Measurements from ENCODE around the gene PPP2R5C. TPM values are rescaled to one million over a fixed set of nuclear protein-coding genes. Genes with fewer than 3 reads are reported as not detected.
A peak's percentile ranks its signal among the peaks of the same experiment; 100 is the strongest.

The PPP2R5C gene
- total RNA-seq, 1 experiment from 2014 or later, result 93.0 TPM

GRCh38 chr14:101783260-101784016 is 21.9 kb downstream of the PPP2R5C start:
- Mint-ChIP-seq H3K9me3 (no peaks in the 10 kb centered on the region; a peak in 1 of 5 replicates), H3K4me1 (peaks cover 10% of the 10 kb centered on the region in 2 experiments), H3K36me3 (ENCODE audit: insufficient read depth in 1 of 3, low read depth in 3 of 3) (no peaks in the 10 kb centered on the region; a peak in 1 of 7 replicates), H3K4me3 (peak overlapping the region; percentile 40 to 66; a peak in 4 of 5 replicates), H3K27ac (no peak overlapping the region; a peak in 1 of 7 replicates), H3K27me3 (ENCODE audit: low read depth) (peaks cover 48% of the 10 kb centered on the region)
- H3T11ph ChIP-seq (ENCODE audit: low read length), result no peak overlapping the region
- H4K8ac ChIP-seq (replicated peaks; ENCODE audit: insufficient read length, low read depth, low read length), result no peak overlapping the region
- no peak overlapping the region for H2BK15ac ChIP-seq (ENCODE audit: low read depth, low read length)
- H3K14ac ChIP-seq (ENCODE audit: insufficient read depth, low read length), result peak overlapping the region; percentile 49; the same call in 1 of the 2 replicates
- no peak overlapping the region for H3K27ac ChIP-seq (ENCODE audit: insufficient read length, low read depth, low read length)
- no peak overlapping the region for H2BK120ac ChIP-seq (ENCODE audit: low read depth, low read length, poor library complexity, severe bottlenecking)
- no peaks in the 10 kb centered on the region for H3K79me1 ChIP-seq (ENCODE audit: insufficient read depth, low read depth, low read length, poor library complexity, severe bottlenecking)
- DNase-seq, result no peak
- peaks cover 15% of the 10 kb centered on the region; the same call in 1 of the 2 replicates for H3K27me3 ChIP-seq (ENCODE audit: insufficient read depth, low read length)
- no CpG with 5 or more reads among the region's 12 CpGs for WGBS (ENCODE audit: extremely low coverage, insufficient read length, low lambda C conversion rate)
- no peaks in the 10 kb centered on the region for H3K9me3 ChIP-seq (ENCODE audit: control insufficient read depth, low read depth, low read length)
- H3K9ac ChIP-seq (ENCODE audit: extremely low read depth, insufficient read length, low read length), result no peak overlapping the region
- no peak overlapping the region for H2AK5ac ChIP-seq (ENCODE audit: insufficient read length, low read length)
- H3K23ac ChIP-seq (ENCODE audit: insufficient read length, low read depth, low read length), result no peak overlapping the region
- no peak overlapping the region for H2AFZ ChIP-seq (ENCODE audit: low read length)
- H3K4me1 ChIP-seq (ENCODE audit: insufficient read depth, low read length), result no peaks in the 10 kb centered on the region
- peak overlapping the region; percentile 50 for H3K18ac ChIP-seq (ENCODE audit: insufficient read length, low read depth, low read length)
- no peaks in the 10 kb centered on the region for H4K20me1 ChIP-seq (ENCODE audit: control insufficient read depth, insufficient read depth, insufficient read length)
- no peak overlapping the region for H3K56ac ChIP-seq (ENCODE audit: insufficient read length, low read depth, low read length)
- H2BK20ac ChIP-seq (ENCODE audit: low read depth, low read length, poor library complexity, severe bottlenecking), result no peak overlapping the region
- no peak overlapping the region for H2BK5ac ChIP-seq (ENCODE audit: insufficient read length, low read length)
- no peak overlapping the region for H4K91ac ChIP-seq (ENCODE audit: insufficient read length, low read depth, low read length)
- no peak overlapping the region for H2BK12ac ChIP-seq (ENCODE audit: insufficient read length, low read depth, low read length)
- H4K5ac ChIP-seq (ENCODE audit: insufficient read length, low read depth, low read length), result no peak overlapping the region
- no peak overlapping the region for H3K4ac ChIP-seq (ENCODE audit: low read depth, low read length)
- no peak overlapping the region for H3K4me2 ChIP-seq (ENCODE audit: insufficient read depth, insufficient read length, low read length)
- H3K23me2 ChIP-seq (ENCODE audit: insufficient read length, low read depth, low read length, poor library complexity, severe bottlenecking), result peaks cover 16% of the 10 kb centered on the region
- H3K79me2 ChIP-seq (ENCODE audit: insufficient read depth, low read length), result no peaks in the 10 kb centered on the region
- no peak for TF ChIP-seq CTCF (conservative IDR thresholded peaks at IDR 0.05)
